H1 (cell line): Measurements from ENCODE around the gene FRMD4B. TPM values are rescaled to one million over a fixed set of nuclear protein-coding genes. Genes with fewer than 3 reads are reported as not detected.

Experiments used
- BACH1 ChIP-seq: IDR thresholded peaks from 2 replicates; pipeline ENCODE4 v1.6.1; 2012; ENCODE audit warnings: low read length, improper control_type of control experiment
- TBP ChIP-seq: IDR thresholded peaks from 2 replicates; pipeline ENCODE4 v1.6.1; 2011; ENCODE audit warnings: low read depth, low read length, improper control_type of control experiment
- polyA plus RNA-seq, 7 experiments: library from polyadenylated mRNA; depleted of rRNA in 3 of 7; stranded (reverse) in 5 of 7; unstranded in 2 of 7; fragments of >200 nt in 5 of 7; fragments of 200-250 nt in 2 of 7; gene quantifications; 1 replicate in 5 of 7; 2 replicates in 1 of 7; 4 replicates in 1 of 7; pipeline versions ENCODE4 v1.2.1 to v1.2.3, GENCODE V29; 2011 to 2013; ENCODE audit warnings: missing spikeins in 2 of 7, mixed read lengths in 2 of 7
- total RNA-seq: library from RNA; stranded (reverse); fragmentation: NEBNext Ultra II Directional; extraction: Animal tissue kit (Norgen Biotek cat#: 25700); gene quantifications from 2 replicates; pipeline ENCODE4 v1.2.1, GENCODE V29; 2021

The FRMD4B gene
- total and polyA plus RNA-seq, 2 of the 8 experiments (the other 6 are each of a cell fraction or from before 2014, with no cell fraction given): 2.7 to 7.2 TPM

DNA sequence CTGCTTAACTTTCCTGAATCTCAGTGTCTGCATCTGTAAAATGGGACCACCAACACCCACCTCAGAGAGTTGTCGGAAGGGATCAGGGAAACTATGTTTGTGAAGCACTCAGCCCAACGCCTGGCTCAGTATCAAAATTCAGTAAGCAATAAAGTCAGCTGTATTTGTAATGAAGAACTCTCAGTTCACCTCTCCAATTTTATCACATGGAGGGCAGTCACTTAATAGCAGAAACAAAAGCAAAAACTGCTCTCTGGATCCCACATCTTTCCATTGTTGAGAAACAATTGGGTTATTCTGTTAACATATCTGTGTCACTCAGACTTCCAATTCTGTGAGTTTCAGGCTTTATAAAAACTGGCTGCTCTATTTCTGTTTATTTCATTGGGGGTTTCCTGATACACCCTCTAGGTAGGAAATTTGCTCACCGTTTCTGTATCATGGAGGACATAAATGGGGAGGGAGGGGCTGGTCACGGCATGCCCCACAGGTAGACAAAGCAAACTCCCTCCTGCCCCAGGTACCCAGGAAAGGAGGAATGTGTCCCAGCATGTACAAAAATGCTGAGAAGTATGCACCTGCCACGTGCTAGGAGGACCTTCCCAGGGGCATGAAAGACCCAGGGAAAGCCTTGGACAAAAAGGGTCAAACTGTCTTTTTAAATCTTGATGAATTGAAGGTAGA lies 182.1 kb downstream of the FRMD4B start (continued):
- no peak for TF ChIP-seq TBP
- no peak for TF ChIP-seq BACH1
- TF ChIP-seq, all 59 proteins: peak for 0
